Mesothelial cell of epicardium (in vitro differentiated cells): ENCODE measurements around the gene PLCB1. TPM values are rescaled to one million over a fixed set of nuclear protein-coding genes. Genes with fewer than 3 reads are reported as not detected.
"Not testable (repeated sequence)": the region's sequence is repeated elsewhere in the genome, so short reads cannot be mapped to it uniquely, and the experiment has no call there.

Source experiments
- DNase-seq, 2 experiments: peaks; one replicate each; pipeline ENCODE4 v3.0.0; 2021; ENCODE audit warnings: low spot score in 2 of 2; ENCODE audit not compliant: unreplicated experiment in 2 of 2
- H3K27ac Mint-ChIP-seq: 2 replicates; pipeline ENCODE4 v1.8.0; 2021; ENCODE audit warnings: mixed read lengths
- H3K27me3 Mint-ChIP-seq: 2 replicates; pipeline ENCODE4 v1.8.0; 2021; ENCODE audit warnings: low read depth, mixed read lengths
- H3K36me3 Mint-ChIP-seq: 2 replicates; pipeline ENCODE4 v1.8.0; 2021; ENCODE audit warnings: mixed read lengths
- H3K4me1 Mint-ChIP-seq: 2 replicates; pipeline ENCODE4 v1.8.0; 2021; ENCODE audit warnings: mixed read lengths
- H3K4me3 Mint-ChIP-seq: 2 replicates; pipeline ENCODE4 v1.8.0; 2021; ENCODE audit warnings: mild to moderate bottlenecking, moderate library complexity, mixed read lengths
- H3K9me3 Mint-ChIP-seq: 2 replicates; pipeline ENCODE4 v1.8.0; 2021; ENCODE audit warnings: mixed read lengths
- total RNA-seq: library from RNA; stranded (reverse); gene quantifications from 3 replicates; pipeline ENCODE4 v1.2.1, GENCODE V29; 2021
- TF ChIP-seq, protein P1 (sequence below): fragments of 200-600 bp; sonication (generic); IDR thresholded peaks from one replicate; pipeline ENCODE4 v1.5.0; 2021; ENCODE audit warnings: antibody characterized with exemption; ENCODE audit not compliant: unreplicated experiment

The PLCB1 gene
- total RNA-seq, 1 donor from 2014 or later = 41.5 TPM

DNA sequence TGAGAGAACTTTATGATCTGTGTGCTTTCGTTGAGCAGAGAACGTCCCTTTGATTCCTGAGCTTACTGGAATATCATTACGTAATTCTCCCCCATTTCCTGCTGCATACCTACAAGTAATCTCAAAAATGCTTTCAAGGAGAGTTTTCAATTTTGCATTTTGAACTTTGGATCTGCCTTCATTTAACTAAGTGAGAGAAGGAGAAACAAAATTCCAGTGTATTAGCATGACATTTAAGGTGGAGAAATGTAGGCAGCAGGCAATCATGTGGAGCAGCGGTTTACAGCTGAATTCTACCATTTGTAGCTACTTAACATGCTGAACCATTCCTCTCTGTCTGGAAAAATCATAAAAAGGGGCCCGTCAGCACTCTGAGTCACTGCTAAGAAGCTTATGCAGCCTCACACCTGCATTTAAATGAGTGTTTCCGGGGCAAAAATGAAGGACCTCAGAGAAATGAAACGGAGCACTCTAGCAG, 451.5 kb downstream of the PLCB1 start:
- Mint-ChIP-seq H3K36me3 (no peaks in the 10 kb centered on the region), H3K4me3 (no peak overlapping the region), H3K27me3 (no peaks in the 10 kb centered on the region), H3K9me3 (peaks cover 4% of the 10 kb centered on the region), H3K27ac (no peak overlapping the region), H3K4me1 (peaks cover 4% of the 10 kb centered on the region)
- TF ChIP-seq, protein P1, sequence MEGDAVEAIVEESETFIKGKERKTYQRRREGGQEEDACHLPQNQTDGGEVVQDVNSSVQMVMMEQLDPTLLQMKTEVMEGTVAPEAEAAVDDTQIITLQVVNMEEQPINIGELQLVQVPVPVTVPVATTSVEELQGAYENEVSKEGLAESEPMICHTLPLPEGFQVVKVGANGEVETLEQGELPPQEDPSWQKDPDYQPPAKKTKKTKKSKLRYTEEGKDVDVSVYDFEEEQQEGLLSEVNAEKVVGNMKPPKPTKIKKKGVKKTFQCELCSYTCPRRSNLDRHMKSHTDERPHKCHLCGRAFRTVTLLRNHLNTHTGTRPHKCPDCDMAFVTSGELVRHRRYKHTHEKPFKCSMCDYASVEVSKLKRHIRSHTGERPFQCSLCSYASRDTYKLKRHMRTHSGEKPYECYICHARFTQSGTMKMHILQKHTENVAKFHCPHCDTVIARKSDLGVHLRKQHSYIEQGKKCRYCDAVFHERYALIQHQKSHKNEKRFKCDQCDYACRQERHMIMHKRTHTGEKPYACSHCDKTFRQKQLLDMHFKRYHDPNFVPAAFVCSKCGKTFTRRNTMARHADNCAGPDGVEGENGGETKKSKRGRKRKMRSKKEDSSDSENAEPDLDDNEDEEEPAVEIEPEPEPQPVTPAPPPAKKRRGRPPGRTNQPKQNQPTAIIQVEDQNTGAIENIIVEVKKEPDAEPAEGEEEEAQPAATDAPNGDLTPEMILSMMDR = no peak
- no peak for DNase-seq

DNA sequence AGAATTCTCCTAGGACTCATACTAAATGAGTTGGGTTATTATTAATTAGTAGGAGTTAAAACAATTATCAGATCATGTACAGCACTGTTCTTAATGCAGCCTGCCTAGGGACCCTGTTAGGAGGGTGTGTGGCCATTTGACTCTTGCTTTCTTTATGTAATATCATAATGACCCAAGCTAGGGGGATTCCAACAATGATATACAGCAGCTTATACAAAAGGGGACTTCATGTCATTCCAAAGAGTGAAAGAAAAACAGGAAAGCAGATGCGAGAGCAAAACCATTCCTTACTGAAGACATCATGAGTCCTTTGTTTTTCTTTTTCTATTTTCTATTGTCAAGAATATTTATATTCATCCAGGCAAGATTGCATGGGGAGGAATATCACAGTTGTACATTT, 455.2 kb downstream of the PLCB1 start:
- Mint-ChIP-seq H3K27me3 (no peaks in the 10 kb centered on the region), H3K4me3 (no peak overlapping the region), H3K4me1 (peaks cover 4% of the 10 kb centered on the region), H3K9me3 (peaks cover 15% of the 10 kb centered on the region), H3K36me3 (peaks cover 3% of the 10 kb centered on the region), H3K27ac (no peak overlapping the region)
- DNase-seq = no peak
- TF ChIP-seq, protein P1 = no peak

DNA sequence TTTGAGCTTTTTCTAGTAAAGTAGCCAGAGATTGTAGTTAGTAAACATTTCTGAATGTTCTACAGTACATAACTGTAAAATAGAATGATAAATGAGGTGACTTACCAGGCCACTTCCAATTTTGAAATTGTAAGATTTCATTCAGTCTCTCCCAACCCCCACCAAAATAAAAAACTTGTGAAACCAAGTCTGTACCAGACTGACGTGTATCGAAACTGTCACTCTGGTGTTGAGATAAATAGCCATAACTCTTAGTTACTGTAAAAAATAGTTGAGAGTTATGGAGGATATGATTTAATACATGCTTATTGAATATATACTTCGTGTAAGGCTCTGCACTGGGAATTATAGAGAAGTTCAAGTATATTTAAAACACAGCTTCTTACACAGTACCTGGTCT, 455.7 kb downstream of the PLCB1 start:
- no peak for DNase-seq
- TF ChIP-seq, protein P1 = no peak
- no peaks in the 10 kb centered on the region for H3K27me3 Mint-ChIP-seq
- H3K9me3 Mint-ChIP-seq = peaks cover 16% of the 10 kb centered on the region
- H3K4me1 Mint-ChIP-seq = peaks cover 4% of the 10 kb centered on the region
- no peak overlapping the region for H3K4me3 Mint-ChIP-seq
- peaks cover 4% of the 10 kb centered on the region for H3K36me3 Mint-ChIP-seq
- no peak overlapping the region for H3K27ac Mint-ChIP-seq

DNA sequence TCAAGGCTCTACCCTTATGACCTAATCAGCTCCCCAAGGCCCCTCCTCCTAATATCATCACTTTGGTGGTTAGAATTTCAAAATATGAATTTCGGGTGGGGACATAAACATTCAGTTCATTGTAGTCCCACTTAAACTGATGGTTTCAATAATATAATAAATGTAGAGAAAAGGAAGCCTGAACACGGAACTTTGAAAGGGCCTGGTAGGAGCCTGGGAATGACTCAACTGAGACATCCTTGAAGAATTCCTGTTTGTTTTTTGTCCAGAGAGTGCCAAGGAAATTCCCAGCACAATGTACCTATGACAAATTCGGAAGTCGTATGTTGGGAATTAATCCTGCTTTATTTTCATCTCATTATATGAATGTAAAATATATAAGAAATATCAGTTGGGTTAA, 457.9 kb downstream of the PLCB1 start:
- H3K4me1 Mint-ChIP-seq = no peaks in the 10 kb centered on the region
- TF ChIP-seq, protein P1 = no peak
- H3K27ac Mint-ChIP-seq = no peak overlapping the region
- DNase-seq = no peak
- no peaks in the 10 kb centered on the region for H3K27me3 Mint-ChIP-seq
- no peak overlapping the region for H3K4me3 Mint-ChIP-seq
- H3K9me3 Mint-ChIP-seq = peaks cover 26% of the 10 kb centered on the region
- peaks cover 10% of the 10 kb centered on the region for H3K36me3 Mint-ChIP-seq

DNA sequence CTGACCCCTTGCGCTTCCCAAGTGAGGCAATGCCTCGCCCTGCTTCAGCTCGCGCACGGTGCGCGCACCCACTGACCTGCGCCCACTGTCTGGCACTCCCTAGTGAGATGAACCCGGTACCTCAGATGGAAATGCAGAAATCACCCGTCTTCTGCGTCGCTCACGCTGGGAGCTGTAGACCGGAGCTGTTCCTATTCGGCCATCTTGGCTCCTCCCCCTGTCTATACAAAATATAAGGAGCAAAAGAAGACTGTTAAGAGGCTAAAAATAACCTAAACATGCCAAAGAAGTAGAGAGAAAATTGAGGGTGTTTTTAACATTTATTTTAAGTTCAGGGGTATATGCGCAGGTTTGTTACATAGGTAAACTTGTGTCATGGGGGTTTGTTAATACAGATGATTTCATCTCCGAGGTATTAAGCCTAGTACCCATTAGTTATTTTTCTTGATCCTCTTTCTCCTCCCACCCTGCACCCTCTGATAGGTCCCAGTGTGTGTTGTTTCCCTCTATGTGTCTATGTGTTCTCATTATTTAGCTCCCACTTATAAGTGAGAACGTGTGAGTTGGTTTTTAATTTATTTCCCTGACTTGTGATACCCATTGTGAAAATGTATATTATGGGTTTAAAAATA, 469.0 kb downstream of the PLCB1 start:
- not testable (repeated sequence) for DNase-seq, H3K36me3 Mint-ChIP-seq, H3K27me3 Mint-ChIP-seq, H3K9me3 Mint-ChIP-seq
- Mint-ChIP-seq H3K4me1 (peaks cover 10% of the 10 kb centered on the region), H3K27ac (peak overlapping the region; percentile 83), H3K4me3 (peak overlapping the region; percentile 80)

DNA sequence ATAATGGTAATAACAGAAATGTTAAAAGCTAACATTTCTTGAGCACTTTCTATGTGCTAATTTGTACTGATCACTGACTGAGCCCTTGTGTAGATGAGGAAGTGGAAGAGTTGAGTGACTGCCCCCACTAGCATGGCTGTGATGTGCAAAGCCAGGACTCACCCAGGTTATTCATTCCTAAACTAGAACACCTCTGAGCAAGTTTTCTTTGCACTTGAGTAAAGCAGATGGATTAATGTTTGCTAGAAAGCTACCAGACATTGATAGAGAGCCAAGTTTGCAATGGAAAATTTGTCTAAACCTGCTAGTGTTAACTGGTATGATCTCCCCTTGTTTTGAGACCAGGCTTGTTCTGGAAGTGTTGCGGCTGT, 469.5 kb downstream of the PLCB1 start:
- TF ChIP-seq, protein P1 = no peak
- DNase-seq = no peak
- Mint-ChIP-seq H3K4me3 (peak overlapping the region; percentile 80), H3K4me1 (peaks cover 10% of the 10 kb centered on the region), H3K27me3 (no peaks in the 10 kb centered on the region), H3K9me3 (peaks cover 5% of the 10 kb centered on the region), H3K36me3 (no peaks in the 10 kb centered on the region), H3K27ac (peak overlapping the region; percentile 44)
